ENCODE data around the gene CETN2.
A peak's percentile ranks its signal among the peaks of the same experiment; 100 is the strongest.

Gene CETN2

DNA sequence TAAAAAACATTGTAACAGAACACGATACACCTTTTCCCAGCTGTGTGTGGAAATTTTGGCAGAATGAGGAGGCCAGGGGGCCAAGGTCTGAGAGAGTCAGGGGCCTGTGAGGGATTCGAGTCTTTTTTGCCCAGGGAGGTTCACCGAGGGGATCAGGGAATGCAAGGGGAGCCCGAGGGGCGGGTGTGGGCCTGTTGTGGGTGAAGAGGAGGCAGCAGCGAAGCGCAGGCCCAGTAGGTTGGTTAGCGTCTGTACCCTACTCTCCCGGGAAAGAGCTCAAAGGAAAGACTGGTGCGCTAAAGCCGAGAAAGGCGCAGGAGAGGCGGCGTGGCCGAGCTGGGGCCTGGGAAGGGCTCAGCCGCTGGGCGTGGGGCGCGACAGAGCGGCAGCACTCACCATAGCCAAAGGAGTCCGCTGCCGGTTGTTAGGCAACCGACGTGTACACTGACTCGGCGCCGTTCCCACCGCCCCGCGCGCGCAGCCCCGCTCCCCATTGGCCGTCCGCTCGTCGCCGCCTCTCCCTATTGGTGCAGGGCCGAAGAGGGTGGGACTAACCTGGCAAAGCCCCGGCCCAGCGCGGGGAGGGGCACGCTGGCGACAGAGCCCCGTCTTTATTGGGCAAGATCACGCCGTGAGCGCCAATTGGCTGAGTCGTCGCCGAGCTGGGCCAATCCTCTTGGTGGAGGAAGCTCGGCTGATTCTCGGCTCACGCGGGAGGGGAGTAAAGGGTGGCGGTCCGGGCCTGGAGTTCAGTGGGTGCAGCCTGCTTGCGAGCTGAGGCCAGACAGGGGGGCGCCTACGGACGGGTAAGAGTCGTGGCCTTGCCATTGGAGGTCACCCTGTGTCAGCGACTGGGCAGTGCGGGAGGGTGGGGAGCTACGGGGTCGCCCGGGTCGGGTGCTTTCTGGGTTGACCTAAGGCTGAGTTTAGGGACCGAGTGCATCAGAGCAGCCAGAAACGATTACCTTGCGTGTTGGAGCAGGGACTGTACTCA, at the start of gene CETN2, which contains the start of gene NSDHL:
Gene CETN2 (minus strand): TSS at position 446 of the 994 bp plus-strand sequence. CDS start 47 bp downstream, at position 399.
Gene NSDHL (plus strand): TSS at position 752 of the 994 bp plus-strand sequence. CDS start 15,262 bp downstream, outside the sequence.
- H3K4me3 ChIP-seq (ENCODE audit: low read depth, low read length) = peak within 1 kb of the TSS; percentile 79
- TF ChIP-seq, protein P1, sequence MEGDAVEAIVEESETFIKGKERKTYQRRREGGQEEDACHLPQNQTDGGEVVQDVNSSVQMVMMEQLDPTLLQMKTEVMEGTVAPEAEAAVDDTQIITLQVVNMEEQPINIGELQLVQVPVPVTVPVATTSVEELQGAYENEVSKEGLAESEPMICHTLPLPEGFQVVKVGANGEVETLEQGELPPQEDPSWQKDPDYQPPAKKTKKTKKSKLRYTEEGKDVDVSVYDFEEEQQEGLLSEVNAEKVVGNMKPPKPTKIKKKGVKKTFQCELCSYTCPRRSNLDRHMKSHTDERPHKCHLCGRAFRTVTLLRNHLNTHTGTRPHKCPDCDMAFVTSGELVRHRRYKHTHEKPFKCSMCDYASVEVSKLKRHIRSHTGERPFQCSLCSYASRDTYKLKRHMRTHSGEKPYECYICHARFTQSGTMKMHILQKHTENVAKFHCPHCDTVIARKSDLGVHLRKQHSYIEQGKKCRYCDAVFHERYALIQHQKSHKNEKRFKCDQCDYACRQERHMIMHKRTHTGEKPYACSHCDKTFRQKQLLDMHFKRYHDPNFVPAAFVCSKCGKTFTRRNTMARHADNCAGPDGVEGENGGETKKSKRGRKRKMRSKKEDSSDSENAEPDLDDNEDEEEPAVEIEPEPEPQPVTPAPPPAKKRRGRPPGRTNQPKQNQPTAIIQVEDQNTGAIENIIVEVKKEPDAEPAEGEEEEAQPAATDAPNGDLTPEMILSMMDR (IDR thresholded peaks at IDR 0.05; ENCODE audit: borderline replicate concordance, insufficient read depth, low read depth, low read length) = no peak

DNA sequence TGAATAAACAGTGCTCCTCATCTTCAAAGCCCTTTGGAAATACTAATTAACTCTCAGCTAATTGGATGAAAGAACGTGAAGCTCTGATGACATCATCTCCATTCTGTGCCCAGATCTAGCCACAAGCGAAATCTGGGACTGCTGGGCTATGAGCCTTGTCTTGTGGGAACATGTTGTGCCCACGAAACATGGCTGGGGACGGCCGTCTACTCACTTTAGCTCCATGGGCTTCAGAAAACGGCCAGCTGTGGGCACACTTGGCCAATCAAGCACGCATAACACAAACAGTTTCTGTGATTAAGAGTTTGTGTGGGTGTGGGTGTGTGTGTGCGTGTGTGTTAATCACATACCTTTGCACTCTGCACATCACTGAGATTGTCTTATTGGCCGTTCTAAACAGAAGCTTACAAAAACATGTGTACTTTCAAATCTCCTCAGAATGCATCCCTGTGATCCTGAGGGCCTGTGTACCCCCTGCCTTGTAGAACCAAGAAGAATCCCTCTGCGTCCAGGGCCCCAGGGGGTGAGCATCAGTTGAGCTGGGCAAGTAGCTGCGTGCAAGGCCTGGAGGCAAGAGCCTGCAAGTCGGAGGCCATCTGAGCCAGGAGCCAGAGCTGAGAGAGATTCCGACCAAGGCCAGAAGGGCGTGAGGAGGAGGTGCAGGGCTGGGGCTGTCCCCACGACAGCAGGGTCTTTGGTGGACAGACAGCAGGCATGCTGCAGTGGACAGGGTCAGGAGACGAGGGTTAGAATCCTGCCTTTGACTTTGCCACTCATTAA, 48.6 kb upstream of the CETN2 start:
- TF ChIP-seq, protein P1 (IDR thresholded peaks at IDR 0.05; ENCODE audit: borderline replicate concordance, insufficient read depth, low read depth, low read length) = no peak
- H3K4me3 ChIP-seq (ENCODE audit: low read depth, low read length) = no peak overlapping the region

- TF ChIP-seq, protein P1 (IDR thresholded peaks at IDR 0.05; ENCODE audit: borderline replicate concordance, insufficient read depth, low read depth, low read length) = no peak
- no peak overlapping the region for H3K4me3 ChIP-seq (ENCODE audit: low read depth, low read length)
Observed at GRCh38 chrX:152876931-152877840, 46.6 kb upstream of the CETN2 start.

GRCh38 chrX:152873361-152873760, 42.8 kb upstream of the CETN2 start:
- H3K4me3 ChIP-seq (ENCODE audit: low read depth, low read length) = no peak overlapping the region
- TF ChIP-seq, protein P1 (IDR thresholded peaks at IDR 0.05; ENCODE audit: borderline replicate concordance, insufficient read depth, low read depth, low read length) = no peak

DNA sequence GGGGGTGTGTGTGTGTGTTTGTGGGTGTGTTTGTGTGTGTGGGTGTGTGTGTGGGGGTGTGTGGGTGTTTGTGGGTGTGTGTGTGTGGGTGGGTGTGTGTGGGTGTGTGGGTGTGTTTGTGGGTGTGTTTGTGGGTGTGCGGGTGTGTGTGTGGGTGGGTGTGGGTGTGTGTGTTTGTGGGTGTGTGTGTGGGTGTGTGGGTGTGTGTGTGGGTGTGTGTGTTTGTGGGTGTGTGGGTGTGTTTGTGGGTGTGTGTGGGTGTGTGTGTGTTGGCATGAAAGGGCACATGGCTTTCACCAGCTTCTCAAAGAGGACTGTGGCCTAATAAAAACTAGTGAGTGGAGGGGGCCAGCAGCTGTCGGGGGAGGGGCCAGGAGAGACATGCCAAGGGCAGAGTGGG, 42.0 kb upstream of the CETN2 start:
- TF ChIP-seq, protein P1 (IDR thresholded peaks at IDR 0.05; ENCODE audit: borderline replicate concordance, insufficient read depth, low read depth, low read length) = no peak
- no peak overlapping the region for H3K4me3 ChIP-seq (ENCODE audit: low read depth, low read length)

DNA sequence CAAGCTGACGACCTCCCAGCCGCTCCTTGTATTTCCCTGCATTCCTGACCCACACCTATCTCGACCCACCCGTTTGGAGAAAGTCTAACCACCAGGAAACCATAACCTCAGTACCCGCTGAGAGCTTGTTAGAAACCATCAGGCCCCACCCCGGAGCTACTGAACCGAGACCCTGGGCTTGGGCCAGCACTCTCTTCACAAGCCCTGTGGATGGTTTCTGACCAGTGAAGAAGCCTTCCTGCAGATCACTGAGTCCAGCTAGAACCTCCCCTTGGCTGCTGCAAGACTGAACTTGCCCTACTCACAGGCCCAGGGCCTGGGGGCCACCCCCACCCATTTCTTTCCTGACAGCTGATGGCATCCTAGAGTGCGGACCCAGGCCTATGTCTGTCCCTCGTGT, 40.7 kb upstream of the CETN2 start:
- H3K4me3 ChIP-seq (ENCODE audit: low read depth, low read length) = no peak overlapping the region
- TF ChIP-seq, protein P1 (IDR thresholded peaks at IDR 0.05; ENCODE audit: borderline replicate concordance, insufficient read depth, low read depth, low read length) = no peak
